ENCODE measurements around the gene ITPRIPL1.

The ITPRIPL1 gene

DNA sequence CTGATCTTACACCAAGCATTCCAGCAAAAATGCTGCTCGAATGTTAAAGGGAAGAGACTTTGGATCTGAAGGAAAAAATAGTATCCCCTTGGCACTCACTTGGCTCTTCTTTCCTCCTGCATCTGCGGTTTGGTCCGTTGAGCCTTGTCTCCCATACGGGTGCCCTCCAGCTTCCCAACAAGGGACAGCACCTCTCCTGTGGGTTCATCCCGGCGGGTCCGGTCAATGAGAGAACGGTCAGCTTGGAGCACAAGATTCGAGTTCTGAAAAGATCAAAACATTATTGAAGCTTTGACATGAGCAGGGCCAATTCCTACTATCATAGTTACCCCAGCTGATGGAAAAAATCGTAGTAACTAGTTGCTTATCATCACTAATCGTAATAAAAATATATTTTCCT, 20.5 kb upstream of the ITPRIPL1 start:
- Histone ChIP-seq H4K20me1 (ENCODE audit: insufficient read depth, low read length) (no peaks in the 10 kb centered on the region), H3K9me2 (ENCODE audit: low read depth, low read length) (no peaks in the 10 kb centered on the region), H3K36me3 (ENCODE audit: insufficient read depth, low read length) (peaks cover 50% of the 10 kb centered on the region), H3K79me2 (ENCODE audit: insufficient read depth, low read length) (peaks cover 13% of the 10 kb centered on the region), H3F3A (ENCODE audit: insufficient read depth, low read length) (no peaks in the 10 kb centered on the region), H3K4me2 (ENCODE audit: low read length) (peak overlapping the region; percentile 96), H3K27me3 (ENCODE audit: insufficient read depth, low read length) (no peaks in the 10 kb centered on the region), H3K4me1 (ENCODE audit: insufficient read depth, low read length, severe bottlenecking) (peaks cover 26% of the 10 kb centered on the region), H3K4me3 (ENCODE audit: low read depth, low read length, poor library complexity, severe bottlenecking) (peak overlapping the region; percentile 94), H3K9me3 (ENCODE audit: low read length) (no peaks in the 10 kb centered on the region), H3K9ac (ENCODE audit: low read length) (peak overlapping the region; percentile 99), H3K27ac (ENCODE audit: low read depth, low read length, poor library complexity, severe bottlenecking) (peak overlapping the region; percentile 78), H2AFZ (ENCODE audit: low read length) (no peak overlapping the region)
- TF ChIP-seq EZH2 (IDR thresholded peaks at IDR 0.05; ENCODE audit: borderline replicate concordance, low read length): no peak
- TF ChIP-seq CTCF (IDR thresholded peaks at IDR 0.05; ENCODE audit: low read length): no peak

DNA sequence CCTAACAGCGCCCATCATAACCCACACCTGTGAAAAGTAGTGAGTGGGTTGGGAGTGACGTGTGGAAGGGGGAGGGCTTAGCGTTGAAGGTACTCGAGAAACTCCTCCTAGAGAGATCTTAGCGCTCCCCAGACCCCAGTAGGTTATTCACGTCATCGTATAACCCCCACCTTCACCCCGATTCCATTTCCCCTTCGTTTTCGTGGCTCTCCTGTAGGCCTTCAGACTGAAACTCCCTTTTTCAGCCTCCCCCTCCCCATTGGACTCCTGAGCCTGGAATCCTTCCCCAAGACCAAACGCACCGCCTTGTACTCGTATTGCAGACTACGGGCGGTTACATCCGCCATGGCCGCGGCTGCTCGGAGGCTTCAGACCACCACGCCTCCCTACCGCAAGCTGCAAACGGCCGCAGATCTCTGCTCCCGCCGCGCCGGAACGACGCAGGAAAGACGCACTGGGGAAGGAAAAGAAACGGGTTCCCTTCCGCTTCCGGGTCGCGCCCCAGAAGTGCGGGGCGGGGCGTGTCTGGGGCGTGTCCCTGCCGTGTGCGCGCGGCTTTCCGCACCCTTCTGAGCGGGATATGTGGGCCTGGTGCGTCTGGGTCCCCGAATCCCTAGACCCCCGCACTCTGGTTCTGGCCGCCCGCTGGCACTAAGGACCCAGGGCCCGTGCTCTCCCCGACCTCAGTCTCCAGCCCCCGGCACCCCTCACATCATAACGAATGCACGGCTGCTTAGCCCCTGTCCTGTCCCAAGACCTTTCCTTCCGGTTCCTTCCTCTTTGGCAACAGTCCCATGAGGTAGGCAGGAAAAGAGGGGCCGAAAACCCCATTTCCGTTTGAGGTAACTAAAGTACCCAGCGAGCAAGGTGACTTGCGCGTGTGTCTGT, 19.8 kb upstream of the ITPRIPL1 start, which contains the start of gene SNRNP200:
TSS of gene SNRNP200 (minus strand) at position 456 of the 888 bp plus-strand sequence. CDS start at position 347, 109 bp downstream.
- Histone ChIP-seq H3K36me3 (ENCODE audit: insufficient read depth, low read length) (peaks cover 43% of the 10 kb centered on the region), H3K9me2 (ENCODE audit: low read depth, low read length) (no peaks in the 10 kb centered on the region), H3K9ac (ENCODE audit: low read length) (peak within 1 kb of the TSS; percentile 99), H3K9me3 (ENCODE audit: low read length) (no peaks in the 10 kb centered on the region), H3K27me3 (ENCODE audit: insufficient read depth, low read length) (no peaks in the 10 kb centered on the region), H3F3A (ENCODE audit: insufficient read depth, low read length) (no peaks in the 10 kb centered on the region), H3K27ac (ENCODE audit: low read depth, low read length, poor library complexity, severe bottlenecking) (peak within 1 kb of the TSS; percentile 78), H3K4me3 (ENCODE audit: low read depth, low read length, poor library complexity, severe bottlenecking) (peak within 1 kb of the TSS; percentile 94), H2AFZ (ENCODE audit: low read length) (no peak within 1 kb of the TSS), H3K4me1 (ENCODE audit: insufficient read depth, low read length, severe bottlenecking) (peaks cover 26% of the 10 kb centered on the region), H4K20me1 (ENCODE audit: insufficient read depth, low read length) (no peaks in the 10 kb centered on the region), H3K79me2 (ENCODE audit: insufficient read depth, low read length) (peaks cover 13% of the 10 kb centered on the region), H3K4me2 (ENCODE audit: low read length) (peak within 1 kb of the TSS; percentile 96)
- TF ChIP-seq EZH2 (IDR thresholded peaks at IDR 0.05; ENCODE audit: borderline replicate concordance, low read length): no peak
- no peak for TF ChIP-seq CTCF (IDR thresholded peaks at IDR 0.05; ENCODE audit: low read length)

- Histone ChIP-seq H3K4me2 (ENCODE audit: low read length) (peak overlapping the region; percentile 96), H3K79me2 (ENCODE audit: insufficient read depth, low read length) (peaks cover 13% of the 10 kb centered on the region), H4K20me1 (ENCODE audit: insufficient read depth, low read length) (no peaks in the 10 kb centered on the region), H3K27me3 (ENCODE audit: insufficient read depth, low read length) (no peaks in the 10 kb centered on the region), H2AFZ (ENCODE audit: low read length) (no peak overlapping the region), H3K4me3 (ENCODE audit: low read depth, low read length, poor library complexity, severe bottlenecking) (peak overlapping the region; percentile 94), H3F3A (ENCODE audit: insufficient read depth, low read length) (no peaks in the 10 kb centered on the region), H3K4me1 (ENCODE audit: insufficient read depth, low read length, severe bottlenecking) (peaks cover 26% of the 10 kb centered on the region), H3K9me2 (ENCODE audit: low read depth, low read length) (no peaks in the 10 kb centered on the region), H3K9me3 (ENCODE audit: low read length) (no peaks in the 10 kb centered on the region), H3K36me3 (ENCODE audit: insufficient read depth, low read length) (peaks cover 36% of the 10 kb centered on the region), H3K27ac (ENCODE audit: low read depth, low read length, poor library complexity, severe bottlenecking) (peak overlapping the region; percentile 78), H3K9ac (ENCODE audit: low read length) (peak overlapping the region; percentile 99)
- TF ChIP-seq EZH2 (IDR thresholded peaks at IDR 0.05; ENCODE audit: borderline replicate concordance, low read length) (no peak), CTCF (IDR thresholded peaks at IDR 0.05; ENCODE audit: low read length) (no peak)
These were observed 19.2 kb upstream of the ITPRIPL1 start for GRCh38 chr2:96305979-96306308.
